NCI-H748 treated with DMSO at 0.1 percent for 48 hours (cell line): Measurements from ENCODE around the gene CLUH.

Experiments used
- DNase-seq: peaks from one replicate; lab custom pipeline; 2025; lab: John Stamatoyannopoulos, UW

CLUH gene

DNA sequence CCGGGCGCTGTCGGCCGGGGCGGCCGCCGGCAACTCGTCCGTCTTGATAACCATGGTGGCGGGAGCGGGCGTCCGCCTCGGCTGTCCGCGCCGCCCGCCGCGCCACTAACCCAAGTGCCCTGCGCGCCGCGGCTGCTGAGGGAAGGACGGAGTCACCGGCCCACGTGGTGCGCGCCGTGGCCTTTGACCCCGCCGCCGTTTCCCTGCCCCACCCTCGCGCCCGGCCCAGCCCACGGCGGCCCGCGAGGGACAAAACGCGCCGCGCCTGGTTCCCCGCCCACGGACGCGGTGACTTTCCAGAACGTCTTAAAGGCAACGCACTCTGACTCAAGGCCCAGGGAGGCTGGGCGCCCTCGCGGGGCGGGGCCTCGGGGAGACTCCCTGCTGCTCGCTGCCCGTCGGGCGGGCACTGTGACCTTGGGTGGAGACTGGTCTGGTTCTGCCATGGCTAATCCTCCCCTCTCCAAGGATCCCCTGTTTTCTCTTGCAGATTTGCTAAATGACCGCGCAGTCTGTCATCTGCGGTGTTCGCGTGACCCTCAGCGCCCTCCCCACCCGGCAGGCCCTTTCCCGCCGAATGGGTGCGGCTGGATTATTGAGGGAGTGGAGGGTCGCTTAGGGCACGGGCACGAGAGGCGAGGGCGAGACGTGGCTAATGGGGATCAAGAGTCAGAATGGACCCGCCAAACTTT lies at the start of gene CLUH:
Gene CLUH, minus strand, starts transcription at position 157 of the 692 bp plus-strand sequence. Its CDS starts 103 bp downstream, at position 54.
- DNase-seq, result peak; percentile 76

- DNase-seq, result no peak
Measured at GRCh38 chr17:2758870-2759269, 47.3 kb upstream of the CLUH start.

- peak; percentile 33 for DNase-seq
Measured at GRCh38 chr17:2755891-2756724, 44.5 kb upstream of the CLUH start.

- DNase-seq, result no peak
Measured at GRCh38 chr17:2751491-2751890, 39.9 kb upstream of the CLUH start.

DNA sequence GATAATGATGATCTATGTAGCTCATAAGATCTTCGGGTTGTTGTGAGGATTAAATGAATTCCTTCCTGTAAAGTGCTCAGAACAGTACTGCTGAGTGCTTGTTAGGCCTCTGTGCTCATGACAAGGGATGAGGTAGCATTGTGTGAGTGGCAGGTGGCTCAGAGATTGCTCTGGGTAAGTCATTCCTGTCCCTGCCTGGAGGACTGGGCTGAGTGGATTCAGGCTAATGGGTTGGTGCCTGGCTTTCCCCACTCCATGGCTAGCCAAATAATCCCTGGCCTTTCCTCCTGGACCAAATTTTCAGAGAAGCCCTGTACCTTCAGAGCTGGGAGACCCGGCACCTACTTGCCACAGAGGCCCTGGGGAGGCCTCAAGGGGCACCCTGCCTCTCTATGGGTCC lies 39.2 kb upstream of the CLUH start:
- DNase-seq, result peak; percentile 14

- DNase-seq, result peak; percentile 54
Measured at GRCh38 chr17:2749784-2750181, 38.2 kb upstream of the CLUH start.

- DNase-seq, result peak; percentile 31
Measured at GRCh38 chr17:2749058-2749783, 37.7 kb upstream of the CLUH start, which contains the start of gene CCDC92B. TSS of gene CCDC92B (minus strand) at chr17:2749652. CDS start at chr17:2735145, 14,507 bp downstream.

DNA sequence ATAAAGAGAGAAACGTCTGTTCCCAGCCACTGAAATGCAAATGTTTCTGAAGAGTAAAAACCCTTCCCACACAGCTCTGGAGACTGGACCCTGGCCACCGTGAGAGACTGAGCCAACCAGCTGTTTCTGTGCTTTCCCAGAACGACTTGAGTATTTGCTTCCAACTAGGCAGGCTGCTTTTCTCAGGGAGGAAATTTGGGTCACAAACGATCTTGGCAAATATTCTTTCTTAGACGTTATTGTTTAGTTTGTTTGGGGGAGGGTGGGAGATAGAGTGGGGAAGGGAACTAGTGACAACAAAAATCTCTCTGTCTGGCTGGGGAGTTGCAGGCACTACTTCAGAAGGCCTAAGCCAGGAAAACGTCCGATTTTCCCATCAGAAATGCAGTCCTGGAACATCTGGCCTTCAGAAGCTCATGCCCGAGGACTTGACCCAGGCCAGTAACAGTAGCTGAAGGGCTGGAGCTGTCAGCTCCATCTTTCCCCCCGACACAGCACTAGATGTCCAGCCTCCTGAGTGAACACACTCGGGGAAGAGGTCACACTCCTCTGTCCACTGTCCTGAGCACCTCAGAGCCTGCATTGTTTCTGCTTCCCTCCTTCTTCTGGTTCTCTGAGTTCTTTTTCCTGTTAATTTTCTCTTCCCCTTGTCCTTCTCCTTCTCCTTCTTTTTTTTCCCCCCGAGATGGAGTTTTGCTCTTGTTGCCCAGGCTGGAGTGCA lies 33.9 kb upstream of the CLUH start:
- DNase-seq, result no peak

DNA sequence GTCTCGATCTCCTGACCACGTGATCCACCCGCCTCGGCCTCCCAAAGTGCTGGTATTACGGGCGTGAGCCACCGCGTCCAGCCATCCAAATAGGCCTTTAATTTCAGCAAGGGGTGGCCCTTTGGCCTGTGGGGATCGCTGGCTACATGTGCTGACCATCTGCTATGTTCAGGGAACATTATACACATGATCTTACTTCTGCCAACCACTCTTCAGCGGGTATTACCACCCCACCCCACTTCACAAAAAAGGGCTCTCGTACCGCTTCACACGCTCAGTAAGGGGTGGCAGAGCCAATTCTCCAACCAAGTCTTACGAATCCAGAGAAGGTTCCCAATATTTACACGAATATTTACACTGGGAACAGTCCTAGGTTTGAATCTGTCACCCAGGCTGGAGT lies 26.1 kb upstream of the CLUH start:
- DNase-seq, result no peak

- DNase-seq, result no peak
Measured at GRCh38 chr17:2736956-2737355, 25.4 kb upstream of the CLUH start.

- DNase-seq, result no peak
Measured at GRCh38 chr17:2735896-2736295, 24.3 kb upstream of the CLUH start.

- DNase-seq, result no peak
Measured at GRCh38 chr17:2734939-2735338, 23.4 kb upstream of the CLUH start.

DNA sequence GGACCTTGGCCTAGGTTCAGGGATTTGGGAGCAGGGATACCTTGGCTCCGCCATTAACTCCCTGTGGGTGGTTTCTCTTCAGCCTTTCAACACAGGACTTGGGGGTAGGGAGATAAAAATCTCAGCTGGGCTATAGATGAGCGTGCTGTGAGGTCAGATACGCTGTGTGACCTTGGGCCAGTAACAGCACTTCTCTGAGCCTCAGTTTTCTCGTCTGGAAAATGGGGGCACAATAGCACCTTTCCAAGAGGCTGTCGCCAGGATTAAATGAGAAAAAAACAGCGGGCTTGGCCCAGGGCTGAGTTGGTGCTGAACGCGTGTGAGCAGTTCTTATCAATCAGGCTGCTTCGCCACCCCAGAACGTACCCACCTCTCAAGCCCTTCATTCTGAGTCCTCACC lies 20.2 kb upstream of the CLUH start:
- DNase-seq, result no peak

DNA sequence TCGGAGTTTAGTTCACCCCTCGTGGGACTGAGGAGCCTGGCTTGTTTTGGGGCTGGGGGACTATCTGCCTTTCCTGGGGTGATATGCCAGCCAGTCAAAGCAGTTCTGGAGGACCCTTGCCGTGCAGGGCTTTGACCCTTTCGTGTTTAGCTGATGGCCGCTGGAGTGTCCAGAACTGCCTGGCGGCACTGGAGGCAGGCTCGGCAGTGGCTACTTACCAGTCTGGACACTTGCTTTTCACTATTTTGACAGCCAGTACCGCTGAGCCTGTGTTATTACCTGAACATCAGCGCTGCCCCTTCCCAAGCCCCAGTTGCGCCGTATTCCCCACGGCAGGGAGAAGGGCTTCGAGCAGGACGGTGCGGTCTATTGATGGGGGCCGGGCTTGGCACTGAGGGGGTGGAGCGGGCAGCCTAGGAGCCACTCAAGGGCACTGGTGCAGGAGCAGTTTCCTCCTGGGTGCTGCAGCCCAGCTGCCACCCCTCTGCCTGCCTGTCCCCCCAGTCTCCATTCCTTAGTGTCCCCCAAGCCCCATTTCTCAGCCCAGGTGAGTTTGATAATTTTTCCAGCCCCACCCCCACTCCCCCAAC lies 19.3 kb upstream of the CLUH start:
- DNase-seq, result no peak

DNA sequence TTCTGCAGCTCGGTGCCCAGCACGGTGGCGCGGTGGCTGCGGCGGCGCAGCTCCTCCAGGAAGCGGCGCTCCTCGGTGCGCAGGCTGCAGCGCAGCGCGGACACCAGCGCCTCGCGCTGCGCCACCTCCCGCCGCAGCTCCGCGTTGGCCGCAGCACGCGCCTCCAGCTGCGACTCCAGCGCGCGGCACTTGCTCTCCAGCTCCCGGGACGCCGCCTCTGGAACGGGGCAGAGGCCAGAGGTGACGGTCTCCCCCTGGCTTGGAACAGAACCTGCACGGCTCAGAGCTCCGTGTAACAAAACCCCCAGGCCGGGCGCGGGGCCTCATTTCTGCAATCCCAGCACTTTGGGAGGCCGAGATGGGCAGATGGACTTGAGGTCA lies 13.2 kb upstream of the CLUH start:
- DNase-seq, result no peak

- no peak for DNase-seq
Measured at GRCh38 chr17:2723997-2724783, 12.6 kb upstream of the CLUH start.

GRCh38 chr17:2723505-2723996 lies 12.0 kb upstream of the CLUH start:
- no peak for DNase-seq

DNA sequence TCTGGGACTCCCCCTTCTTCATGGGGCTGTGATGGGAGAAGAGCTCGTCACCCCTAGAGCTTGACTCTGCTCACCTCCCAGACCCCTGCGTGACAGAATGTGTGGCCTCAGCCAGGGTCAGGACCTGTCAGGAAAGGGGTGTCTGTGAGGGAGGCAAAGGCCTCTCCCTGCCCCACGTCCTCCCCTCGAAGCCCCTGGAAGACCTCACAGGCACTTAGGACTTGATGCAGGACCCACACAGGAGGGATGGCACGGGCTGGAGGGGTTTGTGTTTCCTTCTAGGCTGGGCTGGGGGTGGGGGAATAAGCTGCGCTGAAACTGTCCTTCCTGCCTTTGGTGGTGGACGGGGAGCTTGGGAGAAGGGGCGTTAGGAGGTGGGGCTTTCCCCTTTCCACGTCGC lies 11.0 kb upstream of the CLUH start:
- DNase-seq, result no peak

- DNase-seq, result no peak
Measured at GRCh38 chr17:2721603-2722002, 10.0 kb upstream of the CLUH start.

GRCh38 chr17:2719861-2720260 lies 8.3 kb upstream of the CLUH start:
- no peak for DNase-seq
